ENCODE data around the gene SLC35F3. TPM values are rescaled to one million over a fixed set of nuclear protein-coding genes. Genes with fewer than 3 reads are reported as not detected.

The SLC35F3 gene
- polyA plus RNA-seq, 1 of the 3 experiments (the other 2 are of a cell fraction) = 0.87 TPM

- TF ChIP-seq GATA2 (CRISPR knock-in tag; IDR thresholded peaks at IDR 0.05) = no peak
Measured at GRCh38 chr1:234340528-234340927, 436.1 kb downstream of the SLC35F3 start (continued).

- H3K36me3 ChIP-seq (replicated peaks in 1 of 2; ENCODE audit: control insufficient read depth in 1 of 2, insufficient read depth in 2 of 2, low read length in 1 of 2) = no peaks in the 10 kb centered on the region
- no peak overlapping the region for H3K9ac ChIP-seq
- DNase-seq = no peak
- H3K27ac ChIP-seq (ENCODE audit: low read depth in 2 of 2, low read length in 1 of 2) = no peak overlapping the region
- H3K4me2 ChIP-seq = no peak overlapping the region
- peaks cover 11% of the 10 kb centered on the region; the same call in 1 of the 2 replicates for H3K9me3 ChIP-seq
- no peak overlapping the region for H2AFZ ChIP-seq (ENCODE audit: low read depth)
- H3K4me1 ChIP-seq (ENCODE audit: control insufficient read depth in 1 of 2, insufficient read depth in 2 of 2, low read depth in 1 of 2, low read length in 1 of 2) = no peaks in the 10 kb centered on the region
- H3F3A ChIP-seq (replicated peaks; ENCODE audit: insufficient read depth) = no peaks in the 10 kb centered on the region
- H4K20me1 ChIP-seq (ENCODE audit: insufficient read depth) = no peaks in the 10 kb centered on the region
- no peaks in the 10 kb centered on the region for H3K9me2 ChIP-seq
- TF ChIP-seq USF2 (IDR thresholded peaks at IDR 0.05; ENCODE audit: borderline replicate concordance, low read depth, low read length) = no peak
- no peaks in the 10 kb centered on the region for H3K27me3 ChIP-seq (ENCODE audit: insufficient read depth)
- no peaks in the 10 kb centered on the region for H3K79me2 ChIP-seq (ENCODE audit: insufficient read depth)
- ChIA-PET POLR2A (no interaction called here), CTCF (interaction anchor here (0.8 to 1.5 kb wide), 3 partner anchors 15 to 33 kb away, joined by 4 to 5 read pairs (median 5); no protein-coding TSS in a partner anchor)
- 57% methylated on average over 5 of the region's 5 CpGs for WGBS (ENCODE audit: low lambda C conversion rate)
- H3K4me3 ChIP-seq (ENCODE audit: low read depth in 2 of 2, low read length in 1 of 2) = no peak overlapping the region
Measured at GRCh38 chr1:234342774-234343173, 438.3 kb downstream of the SLC35F3 start.

GRCh38 chr1:234345237-234345636, 440.8 kb downstream of the SLC35F3 start:
- Histone ChIP-seq H3K27me3 (ENCODE audit: insufficient read depth) (no peaks in the 10 kb centered on the region), H3K4me3 (ENCODE audit: low read depth in 2 of 2, low read length in 1 of 2) (no peak overlapping the region), H3F3A (replicated peaks; ENCODE audit: insufficient read depth) (no peaks in the 10 kb centered on the region), H2AFZ (ENCODE audit: low read depth) (no peak overlapping the region), H3K27ac (ENCODE audit: low read depth in 2 of 2, low read length in 1 of 2) (no peak overlapping the region), H3K9ac (no peak overlapping the region), H4K20me1 (ENCODE audit: insufficient read depth) (no peaks in the 10 kb centered on the region), H3K4me1 (ENCODE audit: control insufficient read depth in 1 of 2, insufficient read depth in 2 of 2, low read depth in 1 of 2, low read length in 1 of 2) (no peaks in the 10 kb centered on the region), H3K9me2 (no peaks in the 10 kb centered on the region), H3K36me3 (replicated peaks in 1 of 2; ENCODE audit: control insufficient read depth in 1 of 2, insufficient read depth in 2 of 2, low read length in 1 of 2) (no peaks in the 10 kb centered on the region), H3K9me3 (no peaks in the 10 kb centered on the region), H3K79me2 (ENCODE audit: insufficient read depth) (no peaks in the 10 kb centered on the region), H3K4me2 (no peak overlapping the region)
- WGBS (ENCODE audit: low lambda C conversion rate) = 80% methylated on average over 1 of the region's 1 CpG
- no peak for DNase-seq
- ChIA-PET POLR2A (no interaction called here), CTCF (interaction anchor here (1.9 kb wide), 1 partner anchor 18 kb away, joined by 9 read pairs; no protein-coding TSS in a partner anchor)
- TF ChIP-seq RXRA (IDR thresholded peaks at IDR 0.05; ENCODE audit: borderline replicate concordance, low read depth) (no peak), SMC3 (IDR thresholded peaks at IDR 0.05; ENCODE audit: low read depth, low read length) (no peak), USF1 (IDR thresholded peaks at IDR 0.05; ENCODE audit: borderline replicate concordance, low read depth) (no peak), FOXM1 (IDR thresholded peaks at IDR 0.05; ENCODE audit: low read depth) (no peak), CHD2 (IDR thresholded peaks at IDR 0.05; ENCODE audit: low read length, partially characterized antibody) (no peak), RAD21 (IDR thresholded peaks at IDR 0.05; ENCODE audit: low read length) (no peak), POLR2AphosphoS5 (IDR thresholded peaks at IDR 0.05; ENCODE audit: low read depth, low read length) (no peak), MXI1 (IDR thresholded peaks at IDR 0.05; ENCODE audit: low read depth, low read length) (no peak), NRF1 (IDR thresholded peaks at IDR 0.05; ENCODE audit: low read depth, low read length) (no peak)

Measured in SK-N-SH (cell line).